GF-D8 (cell line): Measurements from ENCODE around the gene FRA10AC1.

Experiments
- DNase-seq: peaks from one replicate; lab custom pipeline; 2025; lab: John Stamatoyannopoulos, UW

FRA10AC1 gene

GRCh38 chr10:93629647-93630305 is 72.6 kb downstream of the FRA10AC1 start:
- DNase-seq, result no peak

GRCh38 chr10:93628858-93629257 is 73.5 kb downstream of the FRA10AC1 start:
- no peak for DNase-seq

GRCh38 chr10:93622942-93623341 is 79.5 kb downstream of the FRA10AC1 start:
- DNase-seq, result no peak

- DNase-seq, result no peak
Observed at GRCh38 chr10:93620925-93621324, 81.5 kb downstream of the FRA10AC1 start.
